Neural cell (in vitro differentiated cells): ENCODE results near the gene ZNF771.
"Not testable (repeated sequence)": the region's sequence is repeated elsewhere in the genome, so short reads cannot be mapped to it uniquely, and the experiment has no call there.

Experiments used
- EZH2 ChIP-seq: fragments of 200-600, 300-800 bp; shearing (Covaris generic), sonication (generic); IDR thresholded peaks from 2 replicates; pipeline ENCODE4 v1.6.1; 2014; ENCODE audit warnings: antibody characterized with exemption, low read length, borderline replicate concordance, mild to moderate bottlenecking; ENCODE audit not compliant: insufficient read depth, poor library complexity, severe bottlenecking
- MXI1 ChIP-seq: fragments of 450-650 bp; conservative IDR thresholded peaks from 2 replicates; pipeline ENCODE4 v1.6.1; 2014; ENCODE audit warnings: antibody characterized with exemption, mild to moderate bottlenecking; ENCODE audit not compliant: poor library complexity, severe bottlenecking
- POLR2AphosphoS5 ChIP-seq: IDR thresholded peaks from 2 replicates; pipeline ENCODE4 v1.6.1; 2012
- RAD21 ChIP-seq: fragments of 450-650 bp; conservative IDR thresholded peaks from 2 replicates; pipeline ENCODE4 v1.6.1; 2014; ENCODE audit warnings: antibody characterized with exemption, mild to moderate bottlenecking, moderate library complexity
- REST ChIP-seq: IDR thresholded peaks from 2 replicates; pipeline ENCODE4 v1.6.1; 2012; ENCODE audit warnings: borderline replicate concordance
- TAF1 ChIP-seq: IDR thresholded peaks from 2 replicates; pipeline ENCODE4 v1.6.1; 2012; ENCODE audit warnings: low read depth
- TF ChIP-seq, protein P1 (sequence below): fragments of 450-650 bp; IDR thresholded peaks from 2 replicates; pipeline ENCODE4 v1.5.1; 2014; ENCODE audit warnings: antibody characterized with exemption, mild to moderate bottlenecking, moderate library complexity; ENCODE audit not compliant: poor library complexity, severe bottlenecking

- TF ChIP-seq, protein P1, sequence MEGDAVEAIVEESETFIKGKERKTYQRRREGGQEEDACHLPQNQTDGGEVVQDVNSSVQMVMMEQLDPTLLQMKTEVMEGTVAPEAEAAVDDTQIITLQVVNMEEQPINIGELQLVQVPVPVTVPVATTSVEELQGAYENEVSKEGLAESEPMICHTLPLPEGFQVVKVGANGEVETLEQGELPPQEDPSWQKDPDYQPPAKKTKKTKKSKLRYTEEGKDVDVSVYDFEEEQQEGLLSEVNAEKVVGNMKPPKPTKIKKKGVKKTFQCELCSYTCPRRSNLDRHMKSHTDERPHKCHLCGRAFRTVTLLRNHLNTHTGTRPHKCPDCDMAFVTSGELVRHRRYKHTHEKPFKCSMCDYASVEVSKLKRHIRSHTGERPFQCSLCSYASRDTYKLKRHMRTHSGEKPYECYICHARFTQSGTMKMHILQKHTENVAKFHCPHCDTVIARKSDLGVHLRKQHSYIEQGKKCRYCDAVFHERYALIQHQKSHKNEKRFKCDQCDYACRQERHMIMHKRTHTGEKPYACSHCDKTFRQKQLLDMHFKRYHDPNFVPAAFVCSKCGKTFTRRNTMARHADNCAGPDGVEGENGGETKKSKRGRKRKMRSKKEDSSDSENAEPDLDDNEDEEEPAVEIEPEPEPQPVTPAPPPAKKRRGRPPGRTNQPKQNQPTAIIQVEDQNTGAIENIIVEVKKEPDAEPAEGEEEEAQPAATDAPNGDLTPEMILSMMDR = not testable (repeated sequence)
- TF ChIP-seq TAF1, REST, EZH2, POLR2AphosphoS5, RAD21, MXI1: not testable (repeated sequence)
These were observed 45.5 kb downstream of the ZNF771 start for GRCh38 chr16:30452709-30453580.
